ENCODE data around the gene MTFP1.

The MTFP1 gene

GRCh38 chr22:30426388-30427353, 1.1 kb downstream of the MTFP1 start:
- Histone ChIP-seq H2BK120ac (ENCODE audit: low read depth, low read length) (no peak overlapping the region), H4K91ac (ENCODE audit: low read length) (no peak overlapping the region), H4K8ac (ENCODE audit: low read length) (peak overlapping the region; percentile 1), H2BK12ac (ENCODE audit: low read length in 2 of 2) (peak overlapping the region in 1 of 2 experiments; percentile 45), H3K9me3 (ENCODE audit: control insufficient read depth, low read length) (no peaks in the 10 kb centered on the region), H3K27ac (ENCODE audit: low read length, poor library complexity, severe bottlenecking) (peak overlapping the region; percentile 27), H3K79me1 (replicated peaks; ENCODE audit: low read length, poor library complexity, severe bottlenecking) (no peaks in the 10 kb centered on the region), H3K36me3 (ENCODE audit: control insufficient read depth in 1 of 2, insufficient read depth in 2 of 2, low read depth in 1 of 2, low read length in 2 of 2) (peaks cover under 1 to 24% of the 10 kb centered on the region in 2 experiments), H2AFZ (ENCODE audit: low read depth, low read length) (no peak overlapping the region), H2AK5ac (ENCODE audit: low read length, severe bottlenecking) (peak overlapping the region; percentile 20), H2BK15ac (ENCODE audit: low read depth, poor library complexity, severe bottlenecking) (no peak overlapping the region), H3K18ac (ENCODE audit: low read depth in 1 of 2, low read length in 2 of 2) (no peak overlapping the region), H2BK5ac (ENCODE audit: low read depth, low read length, poor library complexity, severe bottlenecking) (no peak overlapping the region), H3K27me3 (ENCODE audit: control insufficient read depth in 1 of 2, insufficient read depth in 1 of 2, low read length in 2 of 2) (no peaks in the 10 kb centered on the region), H3K9ac (ENCODE audit: low read length) (peak overlapping the region; percentile 96), H3K4ac (ENCODE audit: low read depth in 1 of 2, low read length in 2 of 2) (peak overlapping the region in 1 of 2 experiments; percentile 24), H3K4me2 (ENCODE audit: low read length, poor library complexity, severe bottlenecking) (peak overlapping the region; percentile 83), H3K23ac (ENCODE audit: low read length in 2 of 2) (no peak overlapping the region), H3K4me3 (ENCODE audit: insufficient read depth in 1 of 2, low read depth in 1 of 2, low read length in 2 of 2) (peak overlapping the region; percentile 76 to 85), H3K14ac (ENCODE audit: low read length in 2 of 2) (no peak overlapping the region), H3K4me1 (ENCODE audit: control insufficient read depth, insufficient read depth, low read depth, low read length) (peaks cover 28% of the 10 kb centered on the region)
- peak; percentile 83 for DNase-seq
- WGBS: 56% methylated on average over 29 of the region's 29 CpGs

- Histone ChIP-seq H3K79me1 (replicated peaks; ENCODE audit: low read length, poor library complexity, severe bottlenecking) (no peaks in the 10 kb centered on the region), H3K9ac (ENCODE audit: low read length) (no peak overlapping the region), H3K4me3 (ENCODE audit: insufficient read depth in 1 of 2, low read depth in 1 of 2, low read length in 2 of 2) (no peak overlapping the region), H2AK5ac (ENCODE audit: low read length, severe bottlenecking) (no peak overlapping the region), H3K36me3 (ENCODE audit: control insufficient read depth in 1 of 2, insufficient read depth in 2 of 2, low read depth in 1 of 2, low read length in 2 of 2) (peaks cover 0 to 24% of the 10 kb centered on the region in 2 experiments), H4K91ac (ENCODE audit: low read length) (no peak overlapping the region), H3K27me3 (ENCODE audit: control insufficient read depth in 1 of 2, insufficient read depth in 1 of 2, low read length in 2 of 2) (no peaks in the 10 kb centered on the region), H3K18ac (ENCODE audit: low read depth in 1 of 2, low read length in 2 of 2) (no peak overlapping the region), H3K4me1 (ENCODE audit: control insufficient read depth, insufficient read depth, low read depth, low read length) (peaks cover 22% of the 10 kb centered on the region), H3K4me2 (ENCODE audit: low read length, poor library complexity, severe bottlenecking) (no peak overlapping the region), H2BK120ac (ENCODE audit: low read depth, low read length) (no peak overlapping the region), H3K23ac (ENCODE audit: low read length in 2 of 2) (no peak overlapping the region), H3K4ac (ENCODE audit: low read depth in 1 of 2, low read length in 2 of 2) (no peak overlapping the region), H3K27ac (ENCODE audit: low read length, poor library complexity, severe bottlenecking) (no peak overlapping the region), H3K14ac (ENCODE audit: low read length in 2 of 2) (no peak overlapping the region), H2AFZ (ENCODE audit: low read depth, low read length) (no peak overlapping the region), H4K8ac (ENCODE audit: low read length) (no peak overlapping the region), H2BK5ac (ENCODE audit: low read depth, low read length, poor library complexity, severe bottlenecking) (no peak overlapping the region), H2BK15ac (ENCODE audit: low read depth, poor library complexity, severe bottlenecking) (no peak overlapping the region), H3K9me3 (ENCODE audit: control insufficient read depth, low read length) (no peaks in the 10 kb centered on the region), H2BK12ac (ENCODE audit: low read length in 2 of 2) (no peak overlapping the region)
- 93% methylated on average over 1 of the region's 1 CpG for WGBS
- no peak for DNase-seq
Observed at GRCh38 chr22:30427871-30428270, 2.3 kb downstream of the MTFP1 start.

DNA sequence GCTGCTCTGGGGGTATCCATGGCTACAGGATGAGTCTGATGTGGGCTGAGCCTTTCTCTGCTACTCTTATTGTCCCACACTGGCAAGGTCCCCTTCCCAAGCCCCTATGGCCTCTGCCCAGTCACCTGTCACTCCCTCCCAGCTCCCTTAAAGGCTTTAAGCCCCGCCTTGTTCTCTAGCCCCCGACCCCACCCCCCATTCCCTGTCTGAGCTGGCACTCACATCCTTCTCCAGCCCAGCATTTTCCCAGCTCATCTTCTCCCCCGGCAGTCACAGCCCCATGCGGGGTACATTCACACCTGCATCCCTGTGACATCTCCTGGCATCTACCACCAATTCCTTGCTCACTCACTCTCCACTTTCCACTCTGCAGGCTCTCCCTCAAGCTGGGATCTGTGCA, 4.3 kb downstream of the MTFP1 start:
- Histone ChIP-seq H2BK15ac (ENCODE audit: low read depth, poor library complexity, severe bottlenecking) (no peak overlapping the region), H3K9me3 (ENCODE audit: control insufficient read depth, low read length) (no peaks in the 10 kb centered on the region), H2BK5ac (ENCODE audit: low read depth, low read length, poor library complexity, severe bottlenecking) (no peak overlapping the region), H4K8ac (ENCODE audit: low read length) (no peak overlapping the region), H3K14ac (ENCODE audit: low read length in 2 of 2) (no peak overlapping the region), H2BK120ac (ENCODE audit: low read depth, low read length) (no peak overlapping the region), H3K27me3 (ENCODE audit: control insufficient read depth in 1 of 2, insufficient read depth in 1 of 2, low read length in 2 of 2) (no peaks in the 10 kb centered on the region), H3K9ac (ENCODE audit: low read length) (no peak overlapping the region), H3K18ac (ENCODE audit: low read depth in 1 of 2, low read length in 2 of 2) (no peak overlapping the region), H3K4me3 (ENCODE audit: insufficient read depth in 1 of 2, low read depth in 1 of 2, low read length in 2 of 2) (no peak overlapping the region), H2BK12ac (ENCODE audit: low read length in 2 of 2) (no peak overlapping the region), H2AK5ac (ENCODE audit: low read length, severe bottlenecking) (no peak overlapping the region), H3K36me3 (ENCODE audit: control insufficient read depth in 1 of 2, insufficient read depth in 2 of 2, low read depth in 1 of 2, low read length in 2 of 2) (peaks cover 0 to 24% of the 10 kb centered on the region in 2 experiments), H3K4ac (ENCODE audit: low read depth in 1 of 2, low read length in 2 of 2) (no peak overlapping the region), H3K4me2 (ENCODE audit: low read length, poor library complexity, severe bottlenecking) (no peak overlapping the region), H3K4me1 (ENCODE audit: control insufficient read depth, insufficient read depth, low read depth, low read length) (peaks cover 14% of the 10 kb centered on the region), H3K23ac (ENCODE audit: low read length in 2 of 2) (no peak overlapping the region), H4K91ac (ENCODE audit: low read length) (no peak overlapping the region), H3K27ac (ENCODE audit: low read length, poor library complexity, severe bottlenecking) (no peak overlapping the region), H2AFZ (ENCODE audit: low read depth, low read length) (no peak overlapping the region), H3K79me1 (replicated peaks; ENCODE audit: low read length, poor library complexity, severe bottlenecking) (no peaks in the 10 kb centered on the region)
- 66% methylated on average over 4 of the region's 4 CpGs for WGBS
- no peak for DNase-seq

DNA sequence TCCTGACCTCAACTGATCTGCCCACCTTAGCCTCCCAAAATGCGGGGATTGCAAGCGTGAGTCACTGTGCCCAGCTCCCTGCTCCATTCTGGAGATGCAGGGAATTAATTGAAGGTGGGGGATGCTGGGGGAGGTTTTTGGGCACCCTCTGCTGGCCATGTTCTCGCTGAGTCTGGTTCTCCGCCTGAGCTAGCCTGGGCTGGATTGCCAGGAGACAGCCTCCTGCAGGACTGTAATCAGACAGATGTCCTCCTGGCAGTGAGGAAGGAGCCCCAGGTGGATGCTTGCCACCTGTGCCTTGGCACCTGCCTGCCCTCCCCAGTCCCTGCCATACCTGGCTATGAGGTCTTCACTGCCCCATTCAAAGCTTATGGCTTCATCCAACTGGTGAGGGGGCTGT, 5.4 kb downstream of the MTFP1 start:
- DNase-seq: no peak

More for the DNA sequence above, 5.4 kb downstream of the MTFP1 start:
- no peak overlapping the region for H3K23ac ChIP-seq (ENCODE audit: low read length in 2 of 2)
- H3K4me1 ChIP-seq (ENCODE audit: control insufficient read depth, insufficient read depth, low read depth, low read length): peaks cover 17% of the 10 kb centered on the region
- H3K9me3 ChIP-seq (ENCODE audit: control insufficient read depth, low read length): no peaks in the 10 kb centered on the region
- no peak overlapping the region for H3K4me2 ChIP-seq (ENCODE audit: low read length, poor library complexity, severe bottlenecking)
- H3K27me3 ChIP-seq (ENCODE audit: control insufficient read depth in 1 of 2, insufficient read depth in 1 of 2, low read length in 2 of 2): no peaks in the 10 kb centered on the region
- H3K79me1 ChIP-seq (replicated peaks; ENCODE audit: low read length, poor library complexity, severe bottlenecking): no peaks in the 10 kb centered on the region
- no peak overlapping the region for H3K9ac ChIP-seq (ENCODE audit: low read length)
- no peak overlapping the region for H4K8ac ChIP-seq (ENCODE audit: low read length)
- no peak overlapping the region for H3K18ac ChIP-seq (ENCODE audit: low read depth in 1 of 2, low read length in 2 of 2)
- no peak overlapping the region for H3K14ac ChIP-seq (ENCODE audit: low read length in 2 of 2)
- H2AK5ac ChIP-seq (ENCODE audit: low read length, severe bottlenecking): no peak overlapping the region
- H2AFZ ChIP-seq (ENCODE audit: low read depth, low read length): no peak overlapping the region
- no peak overlapping the region for H2BK120ac ChIP-seq (ENCODE audit: low read depth, low read length)
- no peak overlapping the region for H2BK15ac ChIP-seq (ENCODE audit: low read depth, poor library complexity, severe bottlenecking)
- 66% methylated on average over 4 of the region's 4 CpGs for WGBS
- H3K4ac ChIP-seq (ENCODE audit: low read depth in 1 of 2, low read length in 2 of 2): no peak overlapping the region
- H3K27ac ChIP-seq (ENCODE audit: low read length, poor library complexity, severe bottlenecking): no peak overlapping the region
- H2BK5ac ChIP-seq (ENCODE audit: low read depth, low read length, poor library complexity, severe bottlenecking): no peak overlapping the region
- peaks cover 0 to 24% of the 10 kb centered on the region in 2 experiments for H3K36me3 ChIP-seq (ENCODE audit: control insufficient read depth in 1 of 2, insufficient read depth in 2 of 2, low read depth in 1 of 2, low read length in 2 of 2)
- H2BK12ac ChIP-seq (ENCODE audit: low read length in 2 of 2): no peak overlapping the region
- H3K4me3 ChIP-seq (ENCODE audit: insufficient read depth in 1 of 2, low read depth in 1 of 2, low read length in 2 of 2): no peak overlapping the region
- H4K91ac ChIP-seq (ENCODE audit: low read length): no peak overlapping the region

Data from mesenchymal stem cell (in vitro differentiated cells and primary cell).